Panc1 (cell line): ENCODE results near the gene CCR5AS.

ENCODE experiments used
- ATAC-seq: fragments of 200-7000 bp; cut with Tn5 transposase; 2 replicates; pipeline ENCODE4 v1.9.1; 2020; ENCODE audit warnings: mild to moderate bottlenecking, moderate library complexity
- BruUV-seq: library from RNA; stranded (reverse); fragments of 400-500 nt; replicated peaks from 2 replicates; lab custom pipeline; 2021; lab: Mats Ljungman, UMichigan
- CTCF ChIA-PET: fragments of 300-600 bp; sonication (Branson Sonifier 250); formaldehyde crosslinking; loops from one replicate; lab custom pipeline; 2022; ENCODE audit warnings: antibody characterized with exemption; lab: Charles Lee
- POLR2A ChIA-PET: fragments of 300-600 bp; sonication (Branson Sonifier 250); formaldehyde crosslinking; loops from one replicate; lab custom pipeline; 2022; ENCODE audit warnings: antibody characterized with exemption; lab: Charles Lee
- DNase-seq: peaks from one replicate; pipeline ENCODE4 v3.0.0-alpha.2; 2010; ENCODE audit warnings: low read depth, low spot score
- H3K27ac ChIP-seq: 2 replicates; pipeline ENCODE4 v1.5.1; 2011; ENCODE audit warnings: mild to moderate bottlenecking, low read length, inconsistent platforms
- H3K27me3 ChIP-seq: fragments of 200-500 bp; sonication (Bioruptor generic); 2 replicates; pipeline ENCODE4 v1.6.0; 2014; ENCODE audit warnings: low read length, inconsistent platforms; ENCODE audit not compliant: control insufficient read depth, insufficient read depth
- H3K36me3 ChIP-seq: fragments of 200-500 bp; sonication (Bioruptor generic); 2 replicates; pipeline ENCODE4 v1.5.1; 2014; ENCODE audit warnings: inconsistent platforms, mild to moderate bottlenecking, low read length, moderate library complexity; ENCODE audit not compliant: control insufficient read depth, insufficient read depth
- H3K4me1 ChIP-seq: 2 replicates; pipeline ENCODE4 v1.5.1; 2011; ENCODE audit warnings: inconsistent platforms, mild to moderate bottlenecking, low read length, moderate library complexity; ENCODE audit not compliant: control insufficient read depth, insufficient read depth
- H3K4me3 ChIP-seq, 2 experiments: 2 replicates each; pipeline ENCODE4 v1.5.1; 2011 to 2012; ENCODE audit warnings: low read depth in 2 of 2, low read length in 2 of 2, mild to moderate bottlenecking in 2 of 2, inconsistent platforms in 1 of 2, moderate library complexity in 1 of 2
- H3K9me3 ChIP-seq: fragments of 200-500 bp; sonication (Bioruptor generic); 2 replicates; pipeline ENCODE4 v1.5.1; 2014; ENCODE audit warnings: low read depth, mild to moderate bottlenecking, inconsistent platforms, low read length, moderate library complexity; ENCODE audit not compliant: control insufficient read depth, insufficient read depth
- CTCF ChIP-seq: fragments of 450-650 bp; IDR thresholded peaks from 2 replicates; pipeline ENCODE4 v1.5.1; 2017; ENCODE audit warnings: mild to moderate bottlenecking
- POLR2AphosphoS5 ChIP-seq: IDR thresholded peaks from 2 replicates; pipeline ENCODE4 v1.6.1; 2012; ENCODE audit warnings: mild to moderate bottlenecking, low read depth, low read length, moderate library complexity
- REST ChIP-seq, 2 experiments: IDR thresholded peaks; 2 replicates each; pipeline ENCODE4 v1.6.1; 2011 to 2012; ENCODE audit warnings: low read depth in 2 of 2, control low read depth in 1 of 2, low read length in 1 of 2, mild to moderate bottlenecking in 1 of 2, moderate library complexity in 1 of 2; ENCODE audit not compliant: insufficient read depth in 1 of 2
- SIN3A ChIP-seq: IDR thresholded peaks from 2 replicates; pipeline ENCODE4 v1.6.1; 2012; ENCODE audit warnings: low read depth, mild to moderate bottlenecking, low read length, moderate library complexity, borderline replicate concordance; ENCODE audit not compliant: insufficient read depth
- TCF7L2 ChIP-seq: IDR thresholded peaks from 2 replicates; pipeline ENCODE4 v1.6.1; 2011; ENCODE audit warnings: mild to moderate bottlenecking, low read depth, low read length, inconsistent platforms
- in situ Hi-C: cut with HindIII; loops from 2 replicates; pipeline ENCODE4 v1.10.0; 2016; ENCODE audit warnings: low sequenced_read_pairs, low pct_unique_long_range_greater_than_20kb
- intact Hi-C: fragments of 100-400 bp; cut with micrococcal nuclease; formaldehyde crosslinking; loops from one replicate; pipeline ENCODE4 v1.10.0; 2022; ENCODE audit not compliant: unreplicated experiment

CCR5AS gene

DNA sequence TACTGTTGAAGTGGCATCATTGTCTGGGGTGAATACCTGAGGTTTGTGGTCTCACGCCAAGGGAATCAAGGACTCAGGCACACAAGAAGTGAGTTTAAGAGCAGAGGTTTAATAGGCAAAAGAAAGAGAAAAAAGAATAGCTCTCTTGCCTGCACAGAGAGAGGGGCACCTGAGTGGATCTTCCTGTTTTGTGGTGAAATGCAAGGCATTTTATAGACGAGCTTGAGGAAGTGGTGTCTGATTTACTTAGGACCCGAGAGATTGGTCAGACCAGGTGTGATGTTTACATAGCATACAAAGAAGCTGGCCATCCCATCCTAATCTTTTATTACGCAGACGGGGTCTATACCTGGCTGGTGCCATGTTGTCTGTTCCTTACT is 22.9 kb downstream of the CCR5AS start:
- Histone ChIP-seq H3K27me3 (no peaks in the 10 kb centered on the region), H3K27ac (no peak overlapping the region), H3K9me3 (no peaks in the 10 kb centered on the region), H3K4me1 (no peaks in the 10 kb centered on the region), H3K4me3 (no peak overlapping the region), H3K36me3 (no peaks in the 10 kb centered on the region)
- intact Hi-C loops, result no loop called here
- no TSS peak for BruUV-seq
- CTCF ChIA-PET, result no interaction called here
- no peak for DNase-seq
- POLR2A ChIA-PET, result no interaction called here
- in situ Hi-C loops, result no loop called here
- TF ChIP-seq SIN3A (no peak), POLR2AphosphoS5 (no peak), CTCF (no peak), TCF7L2 (no peak), REST (IDR thresholded peaks at IDR 0.05; ENCODE audit: insufficient read depth in 1 of 2, low read depth in 2 of 2, low read length in 1 of 2) (no peak)
- no peak for ATAC-seq

DNA sequence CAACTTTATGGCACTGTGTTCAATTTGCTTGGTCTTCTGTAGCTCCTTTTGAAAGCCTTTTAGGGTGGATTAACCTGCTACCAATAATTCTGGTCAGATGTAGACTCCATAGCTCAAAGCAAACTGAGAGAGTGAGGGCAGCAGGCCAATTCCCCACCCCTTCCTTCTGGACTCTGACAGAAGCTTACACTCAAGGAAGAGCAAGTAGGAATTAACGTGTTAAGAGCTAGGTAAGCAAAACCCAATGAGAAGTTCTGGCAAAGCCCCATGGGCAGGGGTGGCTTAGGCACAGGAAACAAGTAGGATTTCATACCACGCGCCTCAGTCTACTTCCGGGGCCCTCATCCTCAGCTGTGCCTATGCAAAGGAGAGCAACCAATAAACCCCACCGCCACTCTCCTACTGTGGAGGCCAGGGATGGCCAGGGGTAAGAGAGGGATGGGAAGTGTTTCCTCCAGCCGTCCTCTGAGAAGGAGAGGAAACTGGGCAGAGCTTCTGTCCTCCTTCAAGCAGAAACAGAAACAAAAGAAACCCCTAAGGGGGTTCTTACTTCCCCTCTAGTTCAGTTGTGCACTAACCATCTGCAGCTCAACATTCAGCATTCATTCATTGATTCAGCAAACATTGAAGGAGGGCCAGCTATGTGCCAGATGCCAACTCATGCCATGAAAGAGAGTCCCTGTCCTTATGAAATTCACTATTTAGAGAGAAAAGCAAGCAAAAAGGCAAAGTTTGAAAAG is 23.5 kb downstream of the CCR5AS start:
- H3K36me3 ChIP-seq, result no peaks in the 10 kb centered on the region
- H3K27ac ChIP-seq, result no peak overlapping the region
- H3K27me3 ChIP-seq, result no peaks in the 10 kb centered on the region
- ATAC-seq, result no peak
- BruUV-seq, result no TSS peak
- H3K4me3 ChIP-seq, result no peak overlapping the region
- POLR2A ChIA-PET, result no interaction called here
- CTCF ChIA-PET, result interaction anchor here (0.5 kb wide), 1 partner anchor 305 kb away, joined by 3 read pairs; no protein-coding TSS in a partner anchor
- H3K4me1 ChIP-seq, result no peaks in the 10 kb centered on the region
- intact Hi-C loops (no loop called here), in situ Hi-C loops (no loop called here)
- no peak for DNase-seq
- no peak for TF ChIP-seq CTCF
- TF ChIP-seq SIN3A, result no peak
- H3K9me3 ChIP-seq, result no peaks in the 10 kb centered on the region
